GM18867 (cell line): Measurements from ENCODE around the gene UBE2E3.

Source experiments
- ATAC-seq: cut with Tn5 transposase; IDR thresholded peaks from one replicate; pipeline ENCODE4 v1.9.1; 2021; ENCODE audit warnings: mild to moderate bottlenecking, moderate library complexity; ENCODE audit not compliant: unreplicated experiment

Gene UBE2E3

DNA sequence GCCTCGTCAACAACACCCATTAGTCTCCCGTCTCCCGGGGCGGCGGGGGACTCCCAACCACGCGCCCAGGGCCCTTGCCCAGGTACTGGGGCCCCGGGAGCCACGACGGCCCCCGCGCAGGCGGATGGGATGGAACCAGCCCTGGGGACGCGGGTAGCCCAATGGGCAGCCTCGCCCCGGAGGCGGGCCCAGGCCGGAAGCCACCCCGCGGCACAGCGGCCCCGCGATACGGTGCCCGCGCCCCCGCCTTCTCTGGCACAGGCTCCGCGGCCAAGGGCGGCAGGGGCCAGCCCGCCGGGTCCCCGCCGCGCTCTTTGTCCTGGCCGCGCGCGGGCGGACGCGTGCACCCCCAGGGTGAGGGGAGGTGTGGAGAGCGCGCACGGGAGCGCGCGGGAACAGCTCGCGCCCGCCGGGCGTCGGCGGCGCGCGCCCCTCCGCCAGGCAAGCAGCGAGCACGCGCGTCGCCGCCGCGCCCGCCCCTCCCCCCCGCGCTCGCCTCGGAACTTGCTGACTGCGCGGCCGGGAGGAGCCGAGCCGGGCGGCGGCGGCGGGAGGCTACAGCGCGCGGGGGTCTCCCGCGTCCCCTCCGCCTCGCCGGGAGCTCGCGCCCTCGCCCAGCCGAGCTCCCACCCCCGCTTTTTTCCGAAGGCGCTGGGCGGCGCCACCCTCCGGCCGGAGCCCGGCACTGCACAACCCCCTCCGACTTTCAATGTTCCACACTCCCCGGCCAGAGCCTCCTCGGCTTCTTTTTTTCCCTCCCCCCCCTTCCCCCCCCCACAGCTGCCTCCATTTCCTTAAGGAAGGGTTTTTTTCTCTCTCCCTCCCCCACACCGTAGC lies at the start of gene UBE2E3:
UBE2E3 (plus strand) TSS at position 500 of the 837 bp plus-strand sequence. CDS start 1,438 bp downstream, outside the sequence.
- peak; percentile 83 for ATAC-seq

DNA sequence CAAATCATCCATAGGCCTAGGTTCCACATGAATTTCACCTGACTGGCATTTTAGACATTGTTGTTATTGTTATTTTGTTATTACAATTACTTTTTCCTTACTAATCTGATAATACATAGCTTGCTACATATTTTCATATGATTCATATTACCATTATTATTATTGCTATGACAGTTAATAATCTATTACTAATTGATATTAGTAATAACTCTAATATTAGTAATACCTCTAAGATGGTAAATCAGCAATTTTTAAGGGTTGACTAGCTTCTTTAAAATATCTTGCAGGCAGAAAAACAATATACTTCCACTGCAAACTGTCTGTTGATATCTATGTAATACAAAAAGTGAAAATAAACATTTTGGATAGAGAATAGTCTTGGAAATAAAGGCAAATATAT lies 48.6 kb upstream of the UBE2E3 start:
- no peak for ATAC-seq

DNA sequence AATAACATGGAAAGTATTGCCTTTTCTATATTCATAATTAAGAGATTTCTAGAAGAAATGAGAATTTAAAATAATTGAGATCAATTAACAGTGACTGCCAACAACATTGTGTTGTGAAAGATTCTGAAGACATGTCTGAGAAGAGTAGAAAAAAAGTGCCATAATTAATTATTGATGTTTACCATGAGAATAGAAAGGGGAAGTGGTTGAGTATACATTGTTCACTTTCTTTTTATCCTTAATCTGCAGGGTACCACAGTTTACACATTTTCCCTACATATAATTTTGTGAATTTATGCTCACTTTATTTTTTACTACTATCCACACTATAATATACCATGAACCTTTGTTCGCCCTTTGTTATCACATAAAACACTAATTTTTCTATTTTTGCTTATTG lies 47.1 kb upstream of the UBE2E3 start:
- no peak for ATAC-seq

DNA sequence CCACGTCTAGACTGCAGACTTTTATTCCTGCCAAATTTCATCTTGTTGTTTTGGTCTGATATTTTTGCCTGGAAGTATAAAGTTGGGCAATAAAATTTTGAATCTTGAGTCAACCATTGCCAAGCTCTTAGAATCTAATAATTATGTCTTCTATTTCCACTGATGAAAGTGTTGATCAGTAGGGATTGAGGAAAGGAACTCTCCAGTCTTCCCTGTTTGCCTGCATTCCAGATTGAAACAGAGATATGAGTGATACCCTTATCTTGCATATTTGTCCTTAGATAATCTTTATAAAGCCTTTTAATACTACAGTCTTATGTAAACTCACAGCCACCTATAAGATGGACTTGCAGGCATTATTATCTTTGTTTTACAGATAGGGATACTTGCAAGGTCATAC lies 45.5 kb upstream of the UBE2E3 start:
- ATAC-seq: no peak

DNA sequence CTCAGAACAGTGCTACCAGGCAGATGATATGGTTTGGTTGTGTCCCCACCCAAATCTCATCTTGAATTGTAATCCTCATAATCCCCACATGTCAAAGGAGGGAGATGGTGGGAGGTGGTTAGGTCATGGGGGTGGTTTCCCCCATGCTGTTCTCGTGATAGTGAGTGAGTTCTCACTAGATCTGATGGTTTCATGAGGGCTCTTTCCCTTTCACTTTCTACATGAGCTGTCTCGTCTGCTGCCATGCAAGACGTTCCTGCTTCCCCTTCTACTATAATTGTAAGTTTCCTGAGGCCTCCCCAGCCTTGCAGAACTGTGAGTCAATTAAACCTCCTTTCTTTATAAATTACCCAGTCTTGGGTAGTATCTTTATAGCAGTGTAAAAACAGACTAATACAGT lies 42.9 kb upstream of the UBE2E3 start:
- ATAC-seq: peak; percentile 80

DNA sequence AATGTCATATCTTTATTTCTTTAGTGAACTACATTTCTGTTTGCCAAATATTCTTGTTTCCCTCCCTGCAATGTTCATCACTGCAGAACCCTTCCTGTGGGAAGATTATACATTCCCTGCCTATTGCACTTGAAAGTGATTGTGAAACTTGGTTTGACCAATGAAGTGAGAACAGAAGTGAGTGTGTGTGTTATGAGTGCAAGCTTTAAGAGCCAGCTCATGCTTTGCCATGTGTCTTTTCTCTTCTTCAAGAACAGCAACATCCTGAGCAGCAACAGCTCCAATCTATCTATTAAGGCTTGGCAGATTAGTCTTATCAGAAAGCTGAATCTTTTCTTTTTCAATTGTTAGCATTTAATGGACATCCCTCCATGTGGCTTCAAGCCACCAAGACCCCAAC lies 42.0 kb upstream of the UBE2E3 start:
- peak; percentile 57 for ATAC-seq

DNA sequence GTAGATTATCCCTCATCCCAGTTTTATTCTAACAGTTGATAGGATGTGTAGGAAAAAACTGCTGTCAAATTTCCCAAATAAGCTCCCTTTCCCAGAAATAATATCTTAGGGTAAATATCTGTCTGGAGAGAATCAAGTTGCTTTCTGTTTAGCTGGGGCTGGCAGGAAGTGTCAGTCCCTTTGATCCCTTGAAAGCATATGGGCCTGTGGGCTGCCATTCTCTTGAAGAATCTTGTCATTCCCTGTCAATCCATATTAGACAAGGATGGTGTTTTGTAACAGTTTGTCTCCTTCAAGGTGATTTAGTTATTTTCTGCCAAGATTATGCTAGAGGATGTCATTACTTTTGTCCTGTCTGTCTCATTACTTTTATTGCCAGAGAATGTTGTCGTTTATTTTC lies 37.1 kb upstream of the UBE2E3 start:
- no peak for ATAC-seq

DNA sequence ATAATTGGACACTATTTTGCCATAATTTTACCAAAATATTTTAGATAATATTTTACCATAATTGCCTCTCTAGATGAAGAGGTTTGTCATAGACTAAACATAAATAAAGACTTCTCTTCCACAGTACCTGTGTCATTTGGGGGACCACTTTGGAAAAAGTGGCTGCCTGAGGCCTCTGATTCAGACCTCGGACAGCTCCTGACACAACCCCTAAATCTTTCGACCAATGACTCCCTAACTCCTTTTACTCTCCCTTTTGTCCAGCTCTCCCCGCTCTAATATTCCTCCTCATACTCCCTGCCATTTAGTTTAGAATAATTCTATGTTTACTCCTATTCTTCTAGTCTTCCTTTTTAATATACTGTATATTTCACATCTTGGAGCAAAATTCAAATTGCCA lies 36.0 kb upstream of the UBE2E3 start:
- ATAC-seq: no peak

DNA sequence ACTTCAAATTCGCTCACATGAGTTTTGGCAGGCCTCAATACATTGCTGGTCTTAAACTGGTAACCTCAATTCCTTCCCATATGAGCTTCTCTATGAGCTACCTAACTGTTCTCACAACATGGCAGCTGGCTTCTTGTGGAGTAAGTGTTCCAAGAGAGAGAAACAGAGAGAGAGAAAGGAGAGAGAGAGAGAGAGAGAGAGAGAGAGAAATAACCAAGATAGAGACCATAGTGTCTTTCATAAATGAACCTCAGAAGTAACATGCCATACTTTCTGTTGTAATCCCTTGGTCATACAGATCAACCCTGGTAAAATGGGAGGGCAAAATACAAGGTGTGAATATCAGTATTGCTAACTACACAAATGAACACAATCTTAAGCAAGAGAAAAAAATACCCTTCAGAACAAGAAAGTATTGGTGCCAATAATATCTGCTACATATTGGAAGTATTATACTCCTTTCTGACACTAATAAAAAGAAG lies 33.2 kb upstream of the UBE2E3 start:
- ATAC-seq: no peak

DNA sequence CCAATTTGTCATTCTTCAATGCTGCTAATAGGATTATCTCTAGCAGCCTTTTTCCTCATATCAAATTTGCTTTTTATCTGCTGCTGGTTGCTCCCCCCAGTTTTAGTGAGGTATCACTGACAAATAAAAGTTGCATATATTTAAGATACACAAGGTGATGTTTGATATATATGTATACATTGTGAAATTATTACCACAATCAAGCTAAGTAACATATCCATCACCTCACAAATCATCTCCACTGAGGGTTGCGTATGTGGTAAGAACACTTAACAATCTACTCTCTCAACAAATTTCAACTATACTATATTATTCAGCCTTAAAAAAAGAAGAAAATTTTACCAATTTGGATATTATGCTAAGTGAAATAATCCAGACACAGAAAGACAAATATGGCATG lies 30.5 kb upstream of the UBE2E3 start:
- no peak for ATAC-seq

DNA sequence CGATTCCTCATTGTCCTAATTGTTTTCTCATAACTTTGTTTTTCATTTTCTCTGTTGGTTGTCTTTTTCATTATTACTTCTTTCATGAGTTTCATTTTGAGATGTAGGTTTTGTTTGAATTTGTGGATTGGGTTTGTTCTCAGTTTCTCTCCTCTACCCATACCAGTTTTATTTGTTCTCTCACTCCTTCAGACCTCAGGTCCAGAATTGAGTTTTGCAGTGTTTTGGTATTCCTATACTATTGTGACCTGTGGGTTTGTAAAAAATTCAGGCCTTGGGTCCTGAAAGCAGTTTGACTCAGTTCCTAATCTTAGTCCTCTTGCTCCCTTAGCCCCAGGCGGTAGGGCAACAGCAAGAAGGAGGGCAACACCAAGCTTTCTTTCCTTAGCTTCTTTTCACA lies 28.3 kb upstream of the UBE2E3 start:
- ATAC-seq: peak; percentile 52

DNA sequence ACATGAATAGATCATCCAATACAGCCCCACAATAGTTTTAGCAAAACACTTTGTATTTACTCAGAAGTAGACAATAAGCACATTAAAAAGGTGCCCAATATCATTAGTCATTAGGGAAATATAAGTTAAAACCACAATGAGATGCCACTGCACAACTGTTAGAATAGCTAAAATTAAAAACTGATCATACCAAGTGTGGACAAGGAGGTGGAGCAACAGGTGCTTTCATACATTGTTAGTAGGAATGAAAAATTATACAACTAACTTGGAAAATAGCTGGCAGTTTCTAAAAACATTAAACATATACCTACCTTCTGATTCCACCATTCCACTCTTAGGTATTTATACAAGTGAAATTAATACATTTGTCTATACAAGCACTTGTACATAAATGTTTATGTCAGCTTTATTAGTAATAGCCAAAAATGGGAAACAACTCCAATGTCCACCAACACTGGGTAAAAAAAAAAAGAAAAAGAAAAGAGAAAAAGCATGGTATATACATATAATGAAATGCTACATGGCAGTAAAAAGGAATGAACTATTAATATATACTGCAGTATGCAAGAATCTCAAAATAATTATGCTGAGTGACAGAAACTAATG lies 27.6 kb upstream of the UBE2E3 start:
- no peak for ATAC-seq

DNA sequence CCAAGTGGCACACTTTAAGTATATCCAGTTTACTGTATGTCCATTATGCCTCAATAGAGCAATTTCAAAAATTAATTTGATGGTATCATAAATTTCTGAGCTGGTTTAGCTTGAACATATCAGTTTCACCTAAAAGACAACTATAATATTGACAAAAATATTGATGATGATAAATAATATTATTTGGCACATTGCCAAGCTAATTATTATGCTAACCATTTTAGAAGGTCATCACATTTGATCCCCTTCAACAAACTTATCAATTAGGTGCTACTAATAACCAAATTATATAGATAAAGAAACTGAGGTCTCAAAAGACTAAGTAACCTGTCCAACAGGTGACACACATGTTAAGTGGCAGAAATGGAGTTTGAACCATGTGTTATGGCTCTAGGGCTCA lies 26.9 kb upstream of the UBE2E3 start:
- no peak for ATAC-seq

DNA sequence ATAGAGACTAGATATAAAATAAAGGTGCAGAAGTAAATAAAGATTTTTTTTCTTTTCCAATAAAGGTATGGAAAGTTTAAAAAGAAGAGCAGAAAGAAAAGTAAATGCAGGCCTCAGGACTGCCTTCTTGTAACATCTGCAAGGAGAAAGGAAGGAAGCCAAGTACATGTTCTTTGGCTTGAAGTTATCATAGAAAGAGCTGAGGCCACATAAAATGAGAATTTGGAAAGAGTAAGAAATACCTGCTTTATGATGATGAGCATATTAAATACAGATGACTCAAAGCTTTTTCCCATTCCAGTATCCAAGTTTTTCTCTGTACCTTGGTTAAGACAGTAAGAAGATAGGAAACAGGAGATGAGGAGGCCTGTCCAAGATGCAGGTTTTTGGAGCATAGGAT lies 25.3 kb upstream of the UBE2E3 start:
- ATAC-seq: no peak

DNA sequence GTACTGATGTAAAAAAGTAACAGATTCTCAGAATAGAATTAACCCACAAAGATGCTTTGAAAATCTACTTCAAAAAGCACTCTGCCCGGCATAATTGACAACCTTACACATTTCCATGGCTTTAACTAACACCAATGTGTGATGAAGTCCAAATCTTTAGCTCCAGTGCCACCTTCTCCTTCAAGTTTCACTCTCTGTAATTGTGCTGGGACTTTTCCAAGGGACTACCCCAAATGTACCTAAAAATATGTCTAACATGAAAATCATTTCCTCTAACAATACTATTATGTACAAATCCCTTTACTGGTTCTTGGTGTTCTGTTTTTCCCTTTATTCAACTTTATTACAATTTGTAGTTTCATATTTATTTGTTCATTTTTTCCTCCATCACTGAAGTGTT lies 20.6 kb upstream of the UBE2E3 start:
- ATAC-seq: no peak

DNA sequence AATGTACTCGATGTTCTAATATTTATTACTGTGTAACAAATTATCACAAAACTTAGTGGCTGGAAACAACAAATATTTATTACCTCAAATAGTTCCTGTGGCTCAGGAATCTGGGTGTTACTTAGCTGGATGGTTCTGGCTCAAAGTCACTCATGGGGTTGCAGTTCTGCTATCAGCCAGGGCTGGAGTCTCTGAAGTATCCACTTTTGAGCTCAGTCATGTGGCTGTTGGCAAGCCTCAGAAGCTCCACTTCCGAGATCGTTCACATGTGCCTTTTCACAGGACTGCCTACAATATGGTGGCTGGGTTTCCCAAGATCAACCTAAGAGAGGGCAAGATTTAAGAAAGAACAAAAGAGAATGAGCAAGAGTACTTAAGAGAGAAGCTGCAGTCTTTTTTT lies 19.4 kb upstream of the UBE2E3 start:
- no peak for ATAC-seq

DNA sequence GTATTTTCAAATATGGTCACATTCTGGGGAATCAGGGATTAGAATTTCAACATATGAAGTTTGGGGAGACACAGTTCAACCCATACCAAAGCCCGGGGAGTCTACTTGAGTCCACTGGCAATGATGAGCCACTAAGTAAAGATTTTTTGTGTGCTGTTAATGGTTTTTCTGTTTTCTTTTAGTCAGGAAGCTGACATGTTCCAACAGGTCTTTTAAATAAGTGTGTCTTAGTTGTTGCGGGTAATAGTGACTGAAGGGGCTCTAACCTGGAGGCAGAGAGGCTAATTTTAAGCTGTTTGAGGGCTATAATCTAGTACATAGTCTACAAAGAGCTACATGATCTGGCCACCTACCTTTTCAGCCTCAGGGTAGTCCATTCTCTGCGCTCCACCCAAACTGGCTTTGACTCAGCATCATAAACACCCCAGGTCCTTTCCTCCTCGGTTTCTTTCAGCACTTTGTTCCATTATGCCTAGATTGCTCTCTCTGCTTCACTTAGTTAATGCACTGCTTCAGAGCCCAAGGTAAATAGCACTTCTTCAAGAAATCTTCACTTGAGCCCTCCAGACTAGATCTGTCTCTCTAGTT lies 17.6 kb upstream of the UBE2E3 start:
- ATAC-seq: no peak

DNA sequence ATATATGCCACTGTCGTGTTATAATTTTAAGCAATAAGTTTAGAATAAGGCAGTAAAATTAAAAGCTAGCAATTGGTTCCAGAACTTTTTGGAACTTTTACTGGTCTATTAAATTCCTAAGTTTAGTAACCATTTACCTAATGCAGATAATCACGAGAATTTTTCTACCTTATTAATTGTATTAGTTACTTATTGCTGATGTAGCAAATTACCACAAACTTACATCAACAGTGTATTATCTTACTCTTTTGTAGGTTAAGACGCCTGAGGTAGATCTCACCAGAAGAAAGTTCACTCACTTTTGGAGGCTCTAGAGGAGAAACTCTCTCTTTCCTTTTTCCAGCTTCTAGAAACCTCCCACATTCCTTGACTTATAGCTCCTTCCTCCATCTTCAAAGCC lies 14.0 kb upstream of the UBE2E3 start:
- ATAC-seq: no peak

DNA sequence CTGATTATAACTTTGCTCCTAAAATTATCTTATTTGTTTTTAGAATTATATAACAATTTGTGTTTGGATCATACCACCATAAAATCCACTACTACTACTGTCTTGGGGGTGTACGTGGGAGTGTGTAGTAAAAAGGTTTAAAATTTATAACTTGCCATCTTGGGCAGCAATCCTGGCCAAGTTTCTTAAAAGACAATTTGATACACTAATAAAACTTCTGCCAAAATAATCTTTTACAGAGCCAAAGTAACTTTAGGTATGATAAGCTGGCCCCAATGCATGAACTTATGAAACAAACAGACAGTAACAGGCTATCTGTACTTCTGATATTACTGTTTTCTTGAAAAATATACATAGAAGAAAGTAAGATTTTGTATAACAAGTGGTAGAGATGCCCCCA lies 11.3 kb upstream of the UBE2E3 start:
- no peak for ATAC-seq

DNA sequence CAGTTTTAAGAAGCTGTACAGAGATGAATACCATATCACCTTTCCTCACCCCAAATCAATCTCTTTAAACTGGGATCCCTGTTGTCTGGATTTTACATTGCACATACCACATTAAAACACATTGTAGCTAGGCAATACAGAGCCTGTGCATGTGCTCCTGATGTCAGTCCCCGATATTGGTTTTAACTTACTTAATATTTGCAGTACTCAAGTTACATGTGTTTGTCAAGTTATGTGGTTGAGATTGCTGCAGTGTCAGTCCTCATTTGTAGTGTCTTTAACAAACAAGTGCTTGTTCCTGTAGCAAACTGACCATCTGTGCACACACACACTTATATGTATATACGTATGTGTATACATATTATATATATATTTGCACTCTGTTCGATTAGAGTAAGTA lies 10.4 kb upstream of the UBE2E3 start:
- ATAC-seq: no peak

DNA sequence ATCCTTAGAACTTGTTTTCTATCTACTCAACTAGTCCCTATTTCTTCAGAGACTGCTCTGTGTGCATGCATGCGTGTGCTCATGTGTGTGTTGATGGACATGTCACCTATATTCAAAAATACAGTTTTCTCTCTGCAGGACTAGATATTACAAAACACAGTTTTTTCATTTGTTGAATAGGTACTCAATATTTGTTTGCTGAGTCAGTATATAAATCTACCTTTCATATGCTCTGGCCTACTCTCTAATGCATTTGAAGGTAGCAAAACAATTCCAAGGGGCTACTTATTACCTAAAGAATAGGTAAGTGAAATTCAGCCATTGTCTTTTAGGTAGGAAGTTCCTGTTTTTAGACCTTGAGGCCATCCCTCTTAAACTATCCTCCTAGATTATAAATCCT lies 8.6 kb upstream of the UBE2E3 start:
- ATAC-seq: no peak

DNA sequence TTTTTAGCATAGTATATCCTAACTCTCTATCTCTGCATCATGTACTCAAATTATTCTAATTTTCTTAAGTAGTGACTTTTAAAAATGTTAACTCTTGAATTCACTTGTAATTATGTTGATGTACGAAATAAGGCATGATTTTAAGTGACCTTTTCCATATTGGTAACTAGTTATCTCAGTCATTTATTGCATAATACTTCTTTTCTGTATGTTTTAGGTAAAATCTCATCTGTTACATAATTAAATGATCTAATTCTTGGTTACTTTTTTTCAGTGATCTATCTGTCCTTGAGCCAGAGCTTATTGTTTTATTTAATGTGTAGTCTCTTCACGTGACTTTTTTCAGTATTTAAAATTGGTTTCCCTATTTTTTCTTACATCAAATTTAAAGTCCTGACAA lies 4.8 kb upstream of the UBE2E3 start:
- ATAC-seq: no peak
